Caco-2 (cell line): ENCODE results near the gene YDJC. TPM values are rescaled to one million over a fixed set of nuclear protein-coding genes. Genes with fewer than 3 reads are reported as not detected.
"Not testable (repeated sequence)": the region's sequence is repeated elsewhere in the genome, so short reads cannot be mapped to it uniquely, and the experiment has no call there.

ENCODE experiments used
- BruUV-seq: library from RNA; stranded (reverse); fragments of 400-500 nt; replicated peaks from 2 replicates; lab custom pipeline; 2021; lab: Mats Ljungman, UMichigan
- CTCF ChIA-PET: fragments of 300-600 bp; sonication (Branson Sonifier 250); formaldehyde crosslinking; loops from one replicate; lab custom pipeline; 2022; ENCODE audit warnings: antibody characterized with exemption; lab: Charles Lee
- POLR2A ChIA-PET: fragments of 300-600 bp; sonication (Branson Sonifier 250); formaldehyde crosslinking; loops from one replicate; lab custom pipeline; 2022; ENCODE audit warnings: antibody characterized with exemption; lab: Charles Lee
- DNase-seq, 2 experiments: peaks; one replicate each; pipeline versions ENCODE4 v3.0.0 to v3.0.0-alpha.2; 2020 to 2022
- H3K27me3 ChIP-seq: replicated peaks from 2 replicates; pipeline ENCODE4 v1.6.0; 2011; ENCODE audit warnings: low read length; ENCODE audit not compliant: control insufficient read depth, insufficient read depth
- H3K36me3 ChIP-seq: 2 replicates; pipeline ENCODE4 v1.5.1; 2011; ENCODE audit warnings: low read length; ENCODE audit not compliant: control insufficient read depth, insufficient read depth
- H3K4me1 ChIP-seq: fragments of 250-450 bp; sonication (Bioruptor Pico); 2 replicates; pipeline ENCODE4 v1.5.1; 2020; ENCODE audit warnings: mild to moderate bottlenecking
- H3K4me3 ChIP-seq: 2 replicates; pipeline ENCODE4 v1.5.1; 2011; ENCODE audit warnings: low read depth, mild to moderate bottlenecking, control low read depth, low read length
- H3K9me3 ChIP-seq: fragments of 250-450 bp; sonication (Bioruptor Pico); 2 replicates; pipeline ENCODE4 v1.5.1; 2020; ENCODE audit warnings: mild to moderate bottlenecking, moderate library complexity
- H3K27ac Mint-ChIP-seq: one replicate; pipeline ENCODE4 v1.8.0; 2022; ENCODE audit warnings: mixed read lengths; ENCODE audit not compliant: unreplicated experiment
- H3K27me3 Mint-ChIP-seq: one replicate; pipeline ENCODE4 v1.8.0; 2022; ENCODE audit warnings: mixed read lengths; ENCODE audit not compliant: insufficient read depth, unreplicated experiment
- H3K36me3 Mint-ChIP-seq: one replicate; pipeline ENCODE4 v1.8.0; 2022; ENCODE audit warnings: mild to moderate bottlenecking, mixed read lengths; ENCODE audit not compliant: insufficient read depth, unreplicated experiment
- H3K4me1 Mint-ChIP-seq: one replicate; pipeline ENCODE4 v1.8.0; 2022; ENCODE audit warnings: low read depth, mixed read lengths; ENCODE audit not compliant: unreplicated experiment
- H3K4me3 Mint-ChIP-seq: one replicate; pipeline ENCODE4 v1.8.0; 2022; ENCODE audit warnings: mild to moderate bottlenecking, moderate library complexity, mixed read lengths; ENCODE audit not compliant: unreplicated experiment
- H3K9me3 Mint-ChIP-seq: one replicate; pipeline ENCODE4 v1.8.0; 2022; ENCODE audit warnings: mixed read lengths; ENCODE audit not compliant: unreplicated experiment
- intact Hi-C: fragments of 100-400 bp; cut with micrococcal nuclease; formaldehyde crosslinking; loops from one replicate; pipeline ENCODE4 v1.10.0; 2022; ENCODE audit not compliant: unreplicated experiment
- microRNA-seq: library from miRNA; unstranded; fragments of <30 nt; microRNA quantifications from one replicate; pipeline ENCODE4 v1.2.0, GENCODE V29; 2022
- total RNA-seq: library from RNA; stranded (reverse); gene quantifications from 2 replicates; pipeline ENCODE4 v1.2.3, GENCODE V29; 2022
- TF ChIP-seq, protein P1 (sequence below), 2 experiments: fragments of 200-600 bp in 1 of 2; IDR thresholded peaks; 1 replicate in 1 of 2; 2 replicates in 1 of 2; pipeline versions ENCODE4 v1.5.1 to v1.8.0; 2011 to 2022; ENCODE audit warnings: antibody characterized with exemption in 1 of 2, control low read depth in 1 of 2, inconsistent platforms in 1 of 2, low read depth in 1 of 2, low read length in 1 of 2, mild to moderate bottlenecking in 1 of 2, moderate library complexity in 1 of 2; ENCODE audit not compliant: insufficient read depth in 1 of 2, severe bottlenecking in 1 of 2, unreplicated experiment in 1 of 2

YDJC gene
- total RNA-seq, 1 experiment from 2014 or later: 60.0 TPM

DNA sequence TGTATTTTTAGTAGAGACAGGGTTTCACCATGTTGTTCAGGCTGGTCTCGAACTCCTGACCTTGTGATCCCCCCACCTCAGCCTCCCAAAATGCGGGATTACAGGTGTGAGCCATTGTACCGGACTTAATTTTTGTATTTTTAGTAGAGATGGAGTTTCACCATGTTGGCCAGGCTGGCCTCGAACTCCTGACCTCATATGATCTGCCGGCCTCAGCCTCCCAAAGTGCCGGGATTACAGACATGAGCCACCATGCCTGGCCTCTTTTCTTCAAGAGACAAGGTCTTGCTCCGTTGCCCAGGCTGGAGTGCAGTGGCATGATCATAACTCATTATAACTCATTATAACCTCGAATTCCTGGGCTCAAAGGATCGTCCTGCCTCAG, 49.2 kb downstream of the YDJC start:
- H3K9me3 ChIP-seq, H3K36me3 ChIP-seq, DNase-seq, H3K27me3 ChIP-seq, H3K9me3 Mint-ChIP-seq, CTCF ChIA-PET, POLR2A ChIA-PET, intact Hi-C loops, H3K4me1 Mint-ChIP-seq, H3K27me3 Mint-ChIP-seq, BruUV-seq, H3K4me3 Mint-ChIP-seq, H3K27ac Mint-ChIP-seq, H3K4me3 ChIP-seq: not testable (repeated sequence)
- H3K4me1 ChIP-seq: peaks cover 18% of the 10 kb centered on the region
- H3K36me3 Mint-ChIP-seq: peaks cover 47% of the 10 kb centered on the region

DNA sequence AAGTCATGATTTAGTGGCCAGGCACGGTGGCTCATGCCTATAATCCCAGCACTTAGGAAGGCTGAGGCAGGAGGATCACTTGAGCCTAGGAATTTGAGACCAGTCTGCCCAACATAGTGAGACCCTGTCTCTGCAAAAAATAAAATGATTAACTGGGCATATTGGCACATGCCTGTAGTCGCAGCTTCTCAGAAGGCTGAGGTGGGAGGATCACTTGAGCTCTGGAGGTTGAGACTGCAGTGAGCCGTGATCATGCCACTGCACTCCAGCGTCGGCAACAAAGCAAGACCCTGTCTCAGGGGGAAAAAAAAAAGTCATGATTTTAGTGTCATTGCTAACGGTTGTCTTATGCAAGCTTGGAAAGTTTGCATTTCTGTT, 50.4 kb downstream of the YDJC start:
- Histone ChIP-seq H3K27me3 (no peaks in the 10 kb centered on the region), H3K4me1 (peaks cover 23% of the 10 kb centered on the region), H3K4me3 (no peak overlapping the region), H3K36me3 (no peaks in the 10 kb centered on the region), H3K9me3 (no peaks in the 10 kb centered on the region)
- TF ChIP-seq, protein P1, sequence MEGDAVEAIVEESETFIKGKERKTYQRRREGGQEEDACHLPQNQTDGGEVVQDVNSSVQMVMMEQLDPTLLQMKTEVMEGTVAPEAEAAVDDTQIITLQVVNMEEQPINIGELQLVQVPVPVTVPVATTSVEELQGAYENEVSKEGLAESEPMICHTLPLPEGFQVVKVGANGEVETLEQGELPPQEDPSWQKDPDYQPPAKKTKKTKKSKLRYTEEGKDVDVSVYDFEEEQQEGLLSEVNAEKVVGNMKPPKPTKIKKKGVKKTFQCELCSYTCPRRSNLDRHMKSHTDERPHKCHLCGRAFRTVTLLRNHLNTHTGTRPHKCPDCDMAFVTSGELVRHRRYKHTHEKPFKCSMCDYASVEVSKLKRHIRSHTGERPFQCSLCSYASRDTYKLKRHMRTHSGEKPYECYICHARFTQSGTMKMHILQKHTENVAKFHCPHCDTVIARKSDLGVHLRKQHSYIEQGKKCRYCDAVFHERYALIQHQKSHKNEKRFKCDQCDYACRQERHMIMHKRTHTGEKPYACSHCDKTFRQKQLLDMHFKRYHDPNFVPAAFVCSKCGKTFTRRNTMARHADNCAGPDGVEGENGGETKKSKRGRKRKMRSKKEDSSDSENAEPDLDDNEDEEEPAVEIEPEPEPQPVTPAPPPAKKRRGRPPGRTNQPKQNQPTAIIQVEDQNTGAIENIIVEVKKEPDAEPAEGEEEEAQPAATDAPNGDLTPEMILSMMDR (IDR thresholded peaks at IDR 0.05; ENCODE audit: insufficient read depth in 1 of 2, low read depth in 1 of 2, low read length in 1 of 2, severe bottlenecking in 1 of 2, unreplicated experiment in 1 of 2): no peak
- Mint-ChIP-seq H3K36me3 (peaks cover 42% of the 10 kb centered on the region), H3K4me1 (peaks cover 9% of the 10 kb centered on the region), H3K9me3 (no peaks in the 10 kb centered on the region), H3K4me3 (no peak overlapping the region), H3K27ac (no peak overlapping the region), H3K27me3 (no peaks in the 10 kb centered on the region)
- ChIA-PET CTCF (no interaction called here), POLR2A (interaction anchor here (0.6 kb wide), 1 partner anchor 59 kb away, joined by 4 read pairs; no protein-coding TSS in a partner anchor)
- intact Hi-C loops: no loop called here
- BruUV-seq: no TSS peak
- no peak for DNase-seq

Small RNA genes within 50 kb of the gene (microRNA-seq; reads per million reads assigned to microRNA genes)
- gene MIR130B (1,769 reads per million, percentile 92 among the genes with 10 or more reads in this experiment), gene MIR301B (25.8 reads per million, percentile 60 among the genes with 10 or more reads in this experiment)

Other genes with a start within 250 kb of the YDJC start
- not detected in 2 replicates for gene RIMBP3B, start 246.3 kb downstream of the YDJC start, total RNA-seq
- gene HIC2, start 212.7 kb downstream of the YDJC start, total RNA-seq: 45.8 and 48.4 TPM in 2 replicates
- 7.5 and 8.5 TPM in 2 replicates for gene TMEM191C, start 162.6 kb downstream of the YDJC start, total RNA-seq
- 0.12 and 0.39 TPM in 2 replicates for gene RIMBP3C, start 78.6 kb downstream of the YDJC start, total RNA-seq
- gene UBE2L3, start 62.3 kb downstream of the YDJC start, total RNA-seq: 63.4 and 66.7 TPM in 2 replicates
- not detected in 2 replicates for gene CCDC116, start 2.7 kb upstream of the YDJC start, total RNA-seq
- 48.5 and 49.6 TPM in 2 replicates for gene SDF2L1, start 12.3 kb upstream of the YDJC start, total RNA-seq
- 53.2 and 55.0 TPM in 2 replicates for gene PPIL2, start 36.0 kb upstream of the YDJC start, total RNA-seq
- 1.2 and 1.3 TPM in 2 replicates for gene YPEL1, start 105.8 kb upstream of the YDJC start, total RNA-seq
- 135 and 136 TPM in 2 replicates for gene MAPK1, start 237.6 kb upstream of the YDJC start, total RNA-seq